ENCODE data around the gene EEF1G.
A peak's percentile ranks its signal among the peaks of the same experiment; 100 is the strongest.
"Not testable (repeated sequence)": the region's sequence is repeated elsewhere in the genome, so short reads cannot be mapped to it uniquely, and the experiment has no call there.

The EEF1G gene

DNA sequence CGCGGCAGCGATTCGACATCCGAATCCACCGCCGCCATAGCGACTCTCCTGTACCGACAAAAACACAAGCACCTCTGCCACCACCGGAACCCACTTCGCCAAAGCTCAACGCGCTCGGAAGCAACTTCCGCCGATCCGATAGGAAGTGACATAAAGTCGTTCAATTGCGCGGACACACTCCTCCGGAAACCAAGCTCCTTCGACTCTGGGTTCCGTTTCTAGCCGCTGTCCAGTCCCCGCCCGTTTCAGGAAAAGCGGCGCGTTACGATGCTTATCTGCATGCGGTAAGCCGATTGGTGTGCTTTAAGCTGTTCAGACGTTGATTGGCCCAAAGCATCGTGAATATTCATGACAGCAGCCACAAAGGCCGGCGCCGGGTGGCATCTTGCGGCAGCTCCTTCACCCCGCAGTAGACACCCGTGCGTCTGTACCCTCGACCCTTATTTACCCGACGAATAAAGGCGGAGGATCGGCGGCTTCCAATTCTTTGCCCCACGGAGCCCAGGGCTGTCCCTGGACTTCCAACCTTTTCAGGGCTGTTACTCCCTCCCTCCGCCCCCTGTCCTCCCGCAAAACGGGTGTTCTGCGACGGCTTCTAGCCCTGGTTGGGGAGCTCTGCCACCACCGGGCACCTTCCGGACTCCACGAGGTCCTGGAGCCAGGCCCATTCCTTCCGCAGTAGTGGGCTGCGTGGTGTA is 17.9 kb upstream of the EEF1G start, which contains the start of gene TUT1:
Gene TUT1, minus strand, starts transcription at position 76 of the 698 bp plus-strand sequence. Its CDS starts 38 bp downstream, at position 38.
- Histone ChIP-seq H3K4me3 (ENCODE audit: low read length) (peak within 1 kb of the TSS; percentile 79), H3K9me3 (replicated peaks; ENCODE audit: low read length) (no peaks in the 10 kb centered on the region), H3K9ac (ENCODE audit: low read depth, low read length) (peak within 1 kb of the TSS; percentile 90), H3K36me3 (ENCODE audit: insufficient read depth, low read length) (peaks cover 40% of the 10 kb centered on the region), H3K4me2 (ENCODE audit: low read length) (peak within 1 kb of the TSS; percentile 89), H3K27me3 (ENCODE audit: control insufficient read depth, insufficient read depth, low read length) (no peaks in the 10 kb centered on the region), H3K4me1 (ENCODE audit: control insufficient read depth, insufficient read depth, low read length) (peaks cover 17% of the 10 kb centered on the region)

GRCh38 chr11:62588966-62589637 is 15.4 kb upstream of the EEF1G start:
- H3K9me3 ChIP-seq (replicated peaks; ENCODE audit: low read length) = no peaks in the 10 kb centered on the region
- H3K4me1 ChIP-seq (ENCODE audit: control insufficient read depth, insufficient read depth, low read length) = peaks cover 17% of the 10 kb centered on the region
- no peak overlapping the region for H3K9ac ChIP-seq (ENCODE audit: low read depth, low read length)
- H3K4me2 ChIP-seq (ENCODE audit: low read length) = no peak overlapping the region
- H3K27me3 ChIP-seq (ENCODE audit: control insufficient read depth, insufficient read depth, low read length) = no peaks in the 10 kb centered on the region
- H3K36me3 ChIP-seq (ENCODE audit: insufficient read depth, low read length) = peaks cover 18% of the 10 kb centered on the region
- no peak overlapping the region for H3K4me3 ChIP-seq (ENCODE audit: low read length)

DNA sequence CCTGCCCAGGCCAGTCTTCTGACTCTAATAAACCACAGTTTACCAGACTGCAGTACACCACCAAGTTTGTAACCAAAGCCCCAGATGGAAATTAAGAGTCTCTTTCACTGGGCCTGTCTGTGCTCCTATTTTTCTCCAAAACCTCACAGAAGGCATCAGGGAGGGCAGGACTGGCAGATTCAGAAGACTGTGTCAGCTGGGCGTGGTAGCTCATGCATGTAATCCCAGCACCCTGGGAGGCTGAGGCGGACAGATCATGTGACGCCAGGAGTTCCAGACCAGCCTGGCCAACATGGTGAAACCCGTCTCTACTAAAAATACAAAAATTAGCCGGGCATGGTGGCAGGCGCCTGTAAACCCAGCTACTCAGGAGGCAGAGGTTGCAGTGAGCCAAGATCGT is 11.7 kb upstream of the EEF1G start:
- H3K27me3 ChIP-seq (ENCODE audit: control insufficient read depth, insufficient read depth, low read length); H3K4me1 ChIP-seq (ENCODE audit: control insufficient read depth, insufficient read depth, low read length); H3K4me2 ChIP-seq (ENCODE audit: low read length); H3K4me3 ChIP-seq (ENCODE audit: low read length); H3K9ac ChIP-seq (ENCODE audit: low read depth, low read length); H3K9me3 ChIP-seq (replicated peaks; ENCODE audit: low read length): not testable (repeated sequence)
- peaks cover 21% of the 10 kb centered on the region for H3K36me3 ChIP-seq (ENCODE audit: insufficient read depth, low read length)

DNA sequence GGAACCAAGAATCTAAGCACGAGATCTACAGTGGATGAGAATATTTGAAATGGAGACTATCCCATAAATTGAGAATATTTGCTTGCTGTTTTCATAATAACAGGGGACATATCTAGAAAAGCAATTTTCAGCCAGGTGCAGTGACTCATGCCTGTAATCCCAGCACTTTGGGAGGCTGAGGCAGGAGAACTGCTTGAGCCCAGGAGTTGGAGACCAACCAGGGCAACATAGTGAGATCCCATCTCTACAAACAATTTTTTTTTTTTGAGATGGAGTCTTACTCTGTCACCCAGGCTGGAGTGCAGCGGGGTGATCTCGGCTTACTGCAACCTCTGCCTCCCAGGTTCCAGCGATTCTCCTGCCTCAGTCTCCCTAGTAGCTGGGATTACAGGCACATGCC is 8.0 kb upstream of the EEF1G start:
- H3K36me3 ChIP-seq (ENCODE audit: insufficient read depth, low read length) = peaks cover 39% of the 10 kb centered on the region
- not testable (repeated sequence) for H3K4me1 ChIP-seq (ENCODE audit: control insufficient read depth, insufficient read depth, low read length); H3K27me3 ChIP-seq (ENCODE audit: control insufficient read depth, insufficient read depth, low read length); H3K9me3 ChIP-seq (replicated peaks; ENCODE audit: low read length); H3K9ac ChIP-seq (ENCODE audit: low read depth, low read length); H3K4me3 ChIP-seq (ENCODE audit: low read length); H3K4me2 ChIP-seq (ENCODE audit: low read length)

DNA sequence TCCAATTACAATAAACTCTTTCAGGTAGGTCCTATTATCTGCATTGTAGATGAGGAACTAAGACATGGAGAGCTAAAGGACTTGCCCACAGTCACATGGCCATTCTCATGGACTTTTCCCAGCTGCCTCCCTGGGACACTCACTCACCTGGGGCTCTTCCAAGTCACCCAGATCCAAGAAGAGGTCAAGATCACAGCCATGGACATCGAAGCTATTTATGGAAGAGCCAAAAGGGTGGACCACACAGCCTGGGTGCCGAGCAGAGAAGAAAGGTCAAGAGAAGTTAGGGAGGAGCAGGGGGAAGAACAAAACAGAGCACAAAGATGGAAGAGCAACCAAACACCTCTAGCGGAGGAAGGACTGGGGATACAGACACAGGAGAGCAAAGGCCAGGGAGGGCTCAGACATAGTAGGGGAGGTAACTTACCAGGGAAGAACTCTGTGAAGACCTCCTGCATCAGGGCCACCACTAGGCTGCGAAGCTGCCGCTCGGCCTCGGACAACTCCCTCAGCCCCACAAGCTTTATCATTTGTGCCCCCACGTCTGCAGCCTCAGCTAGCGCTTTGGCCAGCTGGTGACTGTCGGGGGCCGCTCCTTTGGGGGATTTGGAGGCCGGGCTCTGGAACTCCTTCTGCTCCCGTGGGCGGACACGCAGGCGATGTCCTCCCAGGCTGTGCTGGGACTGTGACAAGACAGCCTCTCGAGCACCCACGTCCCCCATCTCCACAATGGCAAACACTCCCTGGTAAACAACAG is 7.4 kb upstream of the EEF1G start:
- Histone ChIP-seq H3K9me3 (replicated peaks; ENCODE audit: low read length) (no peaks in the 10 kb centered on the region), H3K4me2 (ENCODE audit: low read length) (no peak overlapping the region), H3K4me1 (ENCODE audit: control insufficient read depth, insufficient read depth, low read length) (no peaks in the 10 kb centered on the region), H3K4me3 (ENCODE audit: low read length) (no peak overlapping the region), H3K36me3 (ENCODE audit: insufficient read depth, low read length) (peaks cover 42% of the 10 kb centered on the region), H3K9ac (ENCODE audit: low read depth, low read length) (no peak overlapping the region), H3K27me3 (ENCODE audit: control insufficient read depth, insufficient read depth, low read length) (no peaks in the 10 kb centered on the region)

DNA sequence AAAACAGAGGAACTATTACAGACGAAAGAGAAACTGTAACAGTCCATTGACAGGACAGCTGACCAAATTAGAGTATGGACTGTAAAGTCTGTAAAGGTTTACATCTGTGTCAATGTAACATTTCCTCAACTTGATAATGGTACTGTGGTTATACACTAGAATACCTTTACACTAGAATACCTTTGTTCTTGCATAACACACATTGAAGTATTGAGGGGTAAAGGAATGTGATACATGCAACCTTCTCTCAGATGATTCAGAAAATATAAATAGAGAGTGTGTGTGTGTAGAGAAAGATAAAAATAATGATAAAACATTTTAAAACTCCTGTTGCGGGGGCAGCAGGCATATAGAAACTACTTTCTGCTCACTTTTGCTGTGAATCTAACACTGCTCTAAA is 5.6 kb upstream of the EEF1G start:
- no peak overlapping the region for H3K4me2 ChIP-seq (ENCODE audit: low read length)
- no peak overlapping the region for H3K4me3 ChIP-seq (ENCODE audit: low read length)
- peaks cover 13% of the 10 kb centered on the region for H3K4me1 ChIP-seq (ENCODE audit: control insufficient read depth, insufficient read depth, low read length)
- H3K9ac ChIP-seq (ENCODE audit: low read depth, low read length) = no peak overlapping the region
- no peaks in the 10 kb centered on the region for H3K27me3 ChIP-seq (ENCODE audit: control insufficient read depth, insufficient read depth, low read length)
- no peaks in the 10 kb centered on the region for H3K9me3 ChIP-seq (replicated peaks; ENCODE audit: low read length)
- H3K36me3 ChIP-seq (ENCODE audit: insufficient read depth, low read length) = peaks cover 49% of the 10 kb centered on the region

- peaks cover 46% of the 10 kb centered on the region for H3K36me3 ChIP-seq (ENCODE audit: insufficient read depth, low read length)
- H3K4me3 ChIP-seq (ENCODE audit: low read length) = no peak overlapping the region
- H3K4me1 ChIP-seq (ENCODE audit: control insufficient read depth, insufficient read depth, low read length) = peaks cover 13% of the 10 kb centered on the region
- H3K9me3 ChIP-seq (replicated peaks; ENCODE audit: low read length) = no peaks in the 10 kb centered on the region
- H3K27me3 ChIP-seq (ENCODE audit: control insufficient read depth, insufficient read depth, low read length) = no peaks in the 10 kb centered on the region
- no peak overlapping the region for H3K9ac ChIP-seq (ENCODE audit: low read depth, low read length)
- no peak overlapping the region for H3K4me2 ChIP-seq (ENCODE audit: low read length)
These were observed 4.8 kb upstream of the EEF1G start for GRCh38 chr11:62578541-62578940.

DNA sequence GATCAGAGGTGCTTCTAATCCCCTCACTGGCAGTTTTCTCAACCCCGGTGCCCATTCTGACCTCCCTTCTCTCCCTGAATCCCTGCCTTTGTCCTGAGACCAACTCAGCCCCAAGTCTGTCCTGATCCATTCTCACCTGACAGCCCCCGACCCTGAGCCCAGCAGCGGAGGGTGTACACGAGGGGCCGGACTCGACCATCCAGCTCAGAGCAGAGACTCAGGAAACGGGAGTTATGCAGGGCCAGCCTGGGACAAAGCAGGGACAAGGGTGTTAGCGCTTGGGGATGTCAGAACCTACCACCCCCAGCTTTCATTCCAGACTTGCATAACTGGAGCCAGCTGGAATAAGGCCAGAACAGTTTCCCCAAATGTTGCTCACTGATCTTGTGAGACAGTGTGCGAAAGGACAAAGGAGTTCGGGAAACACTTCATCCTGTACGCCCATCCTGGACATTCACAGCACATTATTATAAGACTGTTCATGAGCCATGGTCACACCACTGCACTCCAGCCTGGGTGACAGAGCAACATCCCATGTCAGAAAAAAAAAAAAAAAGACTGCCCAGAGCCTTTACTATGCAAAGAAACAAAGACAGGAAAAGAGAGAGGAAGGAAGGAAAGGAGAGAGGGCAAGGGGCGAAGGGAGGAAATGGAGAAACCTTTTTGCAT is 3.5 kb upstream of the EEF1G start:
- Histone ChIP-seq H3K4me1 (ENCODE audit: control insufficient read depth, insufficient read depth, low read length) (peaks cover 18% of the 10 kb centered on the region), H3K4me2 (ENCODE audit: low read length) (no peak overlapping the region), H3K36me3 (ENCODE audit: insufficient read depth, low read length) (peaks cover 50% of the 10 kb centered on the region), H3K4me3 (ENCODE audit: low read length) (no peak overlapping the region), H3K27me3 (ENCODE audit: control insufficient read depth, insufficient read depth, low read length) (no peaks in the 10 kb centered on the region), H3K9me3 (replicated peaks; ENCODE audit: low read length) (no peaks in the 10 kb centered on the region), H3K9ac (ENCODE audit: low read depth, low read length) (no peak overlapping the region)

- H3K9me3 ChIP-seq (replicated peaks; ENCODE audit: low read length) = no peaks in the 10 kb centered on the region
- H3K4me1 ChIP-seq (ENCODE audit: control insufficient read depth, insufficient read depth, low read length) = peaks cover 32% of the 10 kb centered on the region
- H3K9ac ChIP-seq (ENCODE audit: low read depth, low read length) = peak overlapping the region; percentile 93
- peak overlapping the region; percentile 77 for H3K4me3 ChIP-seq (ENCODE audit: low read length)
- peak overlapping the region; percentile 93 for H3K4me2 ChIP-seq (ENCODE audit: low read length)
- peaks cover 54% of the 10 kb centered on the region for H3K36me3 ChIP-seq (ENCODE audit: insufficient read depth, low read length)
- H3K27me3 ChIP-seq (ENCODE audit: control insufficient read depth, insufficient read depth, low read length) = no peaks in the 10 kb centered on the region
These were observed 2.1 kb upstream of the EEF1G start for GRCh38 chr11:62575837-62576236.

DNA sequence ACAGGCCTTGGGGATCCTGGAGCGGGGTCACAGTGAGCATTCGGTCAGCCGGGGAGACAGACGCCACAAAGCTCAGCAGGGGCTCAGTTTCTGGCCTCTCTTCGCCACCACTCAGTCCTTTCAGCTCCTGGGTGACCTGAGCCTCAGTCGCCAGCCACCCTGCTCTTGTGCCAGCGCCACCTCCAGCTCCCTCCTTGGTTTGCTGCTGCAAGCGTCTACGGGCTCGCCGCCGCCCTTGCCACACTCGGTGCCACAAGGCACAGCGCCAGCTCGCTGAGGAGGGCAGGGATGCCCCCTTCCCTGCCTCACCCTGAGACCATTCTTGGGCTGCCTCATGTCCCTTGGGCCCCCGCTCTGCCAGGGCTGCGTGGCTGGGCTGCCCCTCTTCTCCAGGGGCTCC is 1.5 kb upstream of the EEF1G start:
- Histone ChIP-seq H3K9me3 (replicated peaks; ENCODE audit: low read length) (no peaks in the 10 kb centered on the region), H3K4me2 (ENCODE audit: low read length) (peak overlapping the region; percentile 93), H3K4me1 (ENCODE audit: control insufficient read depth, insufficient read depth, low read length) (peaks cover 33% of the 10 kb centered on the region), H3K27me3 (ENCODE audit: control insufficient read depth, insufficient read depth, low read length) (no peaks in the 10 kb centered on the region), H3K4me3 (ENCODE audit: low read length) (peak overlapping the region; percentile 77), H3K9ac (ENCODE audit: low read depth, low read length) (peak overlapping the region; percentile 93), H3K36me3 (ENCODE audit: insufficient read depth, low read length) (peaks cover 59% of the 10 kb centered on the region)

DNA sequence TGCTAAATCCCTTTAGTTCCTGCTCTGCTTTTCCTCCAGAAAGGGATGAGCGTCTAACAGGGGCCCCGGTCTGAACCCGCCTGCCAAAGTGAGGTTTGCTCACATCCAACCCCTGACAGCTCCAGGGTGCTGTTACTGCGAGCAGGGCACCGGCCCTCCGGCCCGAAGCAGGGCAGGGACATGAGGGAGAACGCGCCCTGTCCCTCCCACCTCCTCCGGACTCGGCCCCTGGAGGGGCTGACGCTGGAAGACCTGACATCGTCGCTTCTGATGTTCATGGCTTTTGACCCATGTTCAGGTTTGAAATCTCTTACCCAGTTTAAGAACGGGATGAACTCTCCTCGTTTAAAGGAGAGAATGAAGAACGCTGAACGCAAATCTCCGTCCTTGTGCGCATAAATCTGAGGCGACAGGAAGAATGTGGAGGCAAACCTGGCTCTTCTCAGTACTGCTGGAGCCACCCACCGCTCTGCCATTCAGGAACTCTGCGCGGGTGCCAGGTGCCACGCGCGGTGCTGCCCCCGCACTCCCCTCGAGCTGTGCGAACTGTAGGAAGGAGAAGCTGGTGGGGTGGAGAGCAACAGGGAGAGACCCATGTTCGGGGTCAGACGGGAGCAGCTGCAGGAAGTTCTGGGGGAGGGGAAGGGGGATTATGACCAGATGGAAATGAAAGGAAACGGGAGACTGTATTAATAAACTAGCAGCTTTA is 826 bp upstream of the EEF1G start:
- Histone ChIP-seq H3K4me1 (ENCODE audit: control insufficient read depth, insufficient read depth, low read length) (peaks cover 36% of the 10 kb centered on the region), H3K9me3 (replicated peaks; ENCODE audit: low read length) (no peaks in the 10 kb centered on the region), H3K36me3 (ENCODE audit: insufficient read depth, low read length) (peaks cover 65% of the 10 kb centered on the region), H3K9ac (ENCODE audit: low read depth, low read length) (peak overlapping the region; percentile 93), H3K4me2 (ENCODE audit: low read length) (peak overlapping the region; percentile 93), H3K27me3 (ENCODE audit: control insufficient read depth, insufficient read depth, low read length) (no peaks in the 10 kb centered on the region), H3K4me3 (ENCODE audit: low read length) (peak overlapping the region; percentile 77)
